Osteoblast (primary cell): Measurements from ENCODE around the gene CCSER2. TPM values are rescaled to one million over a fixed set of nuclear protein-coding genes. Genes with fewer than 3 reads are reported as not detected.
A peak's percentile ranks its signal among the peaks of the same experiment; 100 is the strongest.

Experiments
- DNase-seq: peaks from one replicate; pipeline ENCODE4 v3.0.0; 2011; ENCODE audit warnings: low spot score, mixed read lengths; ENCODE audit not compliant: insufficient read length; ENCODE audit errors: missing footprints
- H2AFZ ChIP-seq: 2 replicates; pipeline ENCODE4 v1.6.0; 2011; ENCODE audit warnings: mild to moderate bottlenecking, low read length
- H3K27ac ChIP-seq: 2 replicates; pipeline ENCODE4 v1.5.1; 2011; ENCODE audit warnings: mild to moderate bottlenecking, low read depth, low read length, moderate library complexity
- H3K27me3 ChIP-seq: 2 replicates; pipeline ENCODE4 v1.6.0; 2012; ENCODE audit warnings: mild to moderate bottlenecking, control low read depth, inconsistent platforms, low read length, moderate library complexity; ENCODE audit not compliant: insufficient read depth
- H3K36me3 ChIP-seq: 2 replicates; pipeline ENCODE4 v1.5.1; 2011; ENCODE audit warnings: mild to moderate bottlenecking, low read length, control low read depth, moderate library complexity; ENCODE audit not compliant: insufficient read depth
- H3K4me1 ChIP-seq: 2 replicates; pipeline ENCODE4 v1.5.1; 2011; ENCODE audit warnings: mild to moderate bottlenecking, low read length, control low read depth, moderate library complexity; ENCODE audit not compliant: insufficient read depth
- H3K4me2 ChIP-seq: 2 replicates; pipeline ENCODE4 v1.6.0; 2011; ENCODE audit warnings: mild to moderate bottlenecking, low read length; ENCODE audit not compliant: insufficient read depth
- H3K4me3 ChIP-seq: fragments of 200-600 bp; sonication (generic); 3 replicates; pipeline ENCODE4 v1.5.1; 2012; ENCODE audit warnings: mild to moderate bottlenecking, low read length, inconsistent platforms; ENCODE audit not compliant: insufficient read depth
- H3K79me2 ChIP-seq: 2 replicates; pipeline ENCODE4 v1.6.0; 2012; ENCODE audit warnings: mild to moderate bottlenecking, low read length, control low read depth, inconsistent platforms; ENCODE audit not compliant: insufficient read depth
- H3K9me3 ChIP-seq: 2 replicates; pipeline ENCODE4 v1.5.1; 2011; ENCODE audit warnings: low read depth, low read length, control low read depth
- H4K20me1 ChIP-seq: 2 replicates; pipeline ENCODE4 v1.6.0; 2012; ENCODE audit warnings: mild to moderate bottlenecking, low read length, control low read depth; ENCODE audit not compliant: insufficient read depth
- total RNA-seq: library from RNA; depleted of rRNA; stranded (reverse); fragments of >200 nt; gene quantifications from 2 replicates; pipeline ENCODE4 v1.2.3, GENCODE V29; 2012
- TF ChIP-seq, protein P1 (sequence below): IDR thresholded peaks from 2 replicates; pipeline ENCODE4 v1.5.1; 2011; ENCODE audit warnings: mild to moderate bottlenecking, low read depth, low read length, moderate library complexity; ENCODE audit errors: extremely low read depth

The CCSER2 gene
- total RNA-seq, 1 donor, result 58.3 TPM

- TF ChIP-seq, protein P1, sequence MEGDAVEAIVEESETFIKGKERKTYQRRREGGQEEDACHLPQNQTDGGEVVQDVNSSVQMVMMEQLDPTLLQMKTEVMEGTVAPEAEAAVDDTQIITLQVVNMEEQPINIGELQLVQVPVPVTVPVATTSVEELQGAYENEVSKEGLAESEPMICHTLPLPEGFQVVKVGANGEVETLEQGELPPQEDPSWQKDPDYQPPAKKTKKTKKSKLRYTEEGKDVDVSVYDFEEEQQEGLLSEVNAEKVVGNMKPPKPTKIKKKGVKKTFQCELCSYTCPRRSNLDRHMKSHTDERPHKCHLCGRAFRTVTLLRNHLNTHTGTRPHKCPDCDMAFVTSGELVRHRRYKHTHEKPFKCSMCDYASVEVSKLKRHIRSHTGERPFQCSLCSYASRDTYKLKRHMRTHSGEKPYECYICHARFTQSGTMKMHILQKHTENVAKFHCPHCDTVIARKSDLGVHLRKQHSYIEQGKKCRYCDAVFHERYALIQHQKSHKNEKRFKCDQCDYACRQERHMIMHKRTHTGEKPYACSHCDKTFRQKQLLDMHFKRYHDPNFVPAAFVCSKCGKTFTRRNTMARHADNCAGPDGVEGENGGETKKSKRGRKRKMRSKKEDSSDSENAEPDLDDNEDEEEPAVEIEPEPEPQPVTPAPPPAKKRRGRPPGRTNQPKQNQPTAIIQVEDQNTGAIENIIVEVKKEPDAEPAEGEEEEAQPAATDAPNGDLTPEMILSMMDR, result no peak
- H3K4me3 ChIP-seq, result peak overlapping the region; percentile 46
- peak overlapping the region; percentile 67 for H3K4me2 ChIP-seq
- H3K27me3 ChIP-seq, result no peaks in the 10 kb centered on the region
- H3K27ac ChIP-seq, result peak overlapping the region; percentile 49
- no peaks in the 10 kb centered on the region for H4K20me1 ChIP-seq
- no peaks in the 10 kb centered on the region for H3K79me2 ChIP-seq
- H3K36me3 ChIP-seq, result no peaks in the 10 kb centered on the region
- H3K4me1 ChIP-seq, result peaks cover 19% of the 10 kb centered on the region
- H3K9me3 ChIP-seq, result no peaks in the 10 kb centered on the region
- DNase-seq, result peak; percentile 78
- H2AFZ ChIP-seq, result peak overlapping the region; percentile 62
Observed at GRCh38 chr10:84308481-84309304, 19.7 kb upstream of the CCSER2 start.

DNA sequence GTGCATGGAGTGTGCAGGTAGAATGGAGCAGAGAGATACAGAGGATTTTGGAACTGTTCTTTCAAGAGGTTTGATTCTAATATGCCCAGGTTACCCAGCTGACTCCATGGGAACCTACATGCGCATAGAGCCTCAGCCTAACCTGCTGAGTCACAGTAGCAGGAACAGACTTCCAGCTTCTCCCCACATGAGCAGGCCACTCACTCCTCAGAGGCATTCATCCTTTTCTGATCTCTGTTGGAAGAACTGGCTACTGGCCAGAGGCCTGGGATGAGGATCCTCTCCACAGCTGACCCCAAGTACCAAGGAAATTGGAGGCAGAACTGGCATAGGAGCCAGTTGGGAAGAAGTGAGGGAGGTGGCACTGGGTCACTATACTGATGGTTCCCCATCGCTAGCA is 17.9 kb upstream of the CCSER2 start:
- H3K27ac ChIP-seq, result no peak overlapping the region

GRCh38 chr10:84311576-84311975 is 16.8 kb upstream of the CCSER2 start:
- Histone ChIP-seq H3K36me3 (no peaks in the 10 kb centered on the region), H2AFZ (no peak overlapping the region), H3K4me3 (no peak overlapping the region), H3K9me3 (no peaks in the 10 kb centered on the region), H3K27ac (no peak overlapping the region), H4K20me1 (no peaks in the 10 kb centered on the region), H3K27me3 (no peaks in the 10 kb centered on the region), H3K79me2 (no peaks in the 10 kb centered on the region), H3K4me1 (peaks cover 19% of the 10 kb centered on the region), H3K4me2 (no peak overlapping the region)
- DNase-seq, result no peak
- TF ChIP-seq, protein P1, result no peak

More for the DNA sequence above, 17.9 kb upstream of the CCSER2 start:
- TF ChIP-seq, protein P1, result no peak
- Histone ChIP-seq H3K79me2 (no peaks in the 10 kb centered on the region), H2AFZ (peak overlapping the region; percentile 25), H4K20me1 (no peaks in the 10 kb centered on the region), H3K36me3 (no peaks in the 10 kb centered on the region), H3K4me2 (no peak overlapping the region), H3K4me1 (peaks cover 19% of the 10 kb centered on the region), H3K27me3 (no peaks in the 10 kb centered on the region), H3K9me3 (no peaks in the 10 kb centered on the region), H3K4me3 (no peak overlapping the region)
- no peak for DNase-seq

- DNase-seq, result no peak
- Histone ChIP-seq H3K27me3 (no peaks in the 10 kb centered on the region), H3K4me2 (no peak overlapping the region), H2AFZ (no peak overlapping the region), H4K20me1 (no peaks in the 10 kb centered on the region), H3K4me3 (no peak overlapping the region), H3K4me1 (peaks cover 19% of the 10 kb centered on the region), H3K36me3 (no peaks in the 10 kb centered on the region), H3K27ac (no peak overlapping the region), H3K9me3 (no peaks in the 10 kb centered on the region), H3K79me2 (no peaks in the 10 kb centered on the region)
- TF ChIP-seq, protein P1, result no peak
Observed at GRCh38 chr10:84312816-84313215, 15.6 kb upstream of the CCSER2 start.
